ENCODE results near the gene HK1.

- TF ChIP-seq POLR2A (IDR thresholded peaks at IDR 0.05) (no peak), CTCF (IDR thresholded peaks at IDR 0.05) (no peak)
Measured at GRCh38 chr10:69422676-69423075, 144.4 kb downstream of the HK1 start.
